Heart left ventricle (tissue), 16 donors: ENCODE results near the gene CMTM5. TPM values are rescaled to one million over a fixed set of nuclear protein-coding genes. Genes with fewer than 3 reads are reported as not detected.

Experiments
- ATAC-seq, 4 donors: fragments of 200-7000 bp; cut with Tn5 transposase; one replicate each; pipeline ENCODE4 v1.9.1; 2020 to 2022; ENCODE audit warnings: moderate library complexity in 4 of 4, mild to moderate bottlenecking in 3 of 4, moderate number of reproducible peaks in 1 of 4
- DNase-seq, 5 donors: peaks; one replicate each; pipeline ENCODE4 v3.0.0-alpha.2; 2020
- H3K27ac ChIP-seq, 12 donors: fragments of 200-600 bp; sonication (generic) in 4 of 12; one replicate each; pipeline versions ENCODE4 v1.5.0 to v1.8.0; 2016 to 2022; ENCODE audit warnings: mild to moderate bottlenecking in 2 of 12
- H3K27me3 ChIP-seq, 9 donors: fragments of 200-600 bp; sonication (generic) in 2 of 9; one replicate each; pipeline versions ENCODE4 v1.5.1 to v1.8.0; 2016 to 2022; ENCODE audit warnings: mild to moderate bottlenecking in 3 of 9
- H3K36me3 ChIP-seq, 9 donors: fragments of 200-600 bp; sonication (generic) in 2 of 9; one replicate each; pipeline versions ENCODE4 v1.5.0 to v1.8.0; 2018 to 2022; ENCODE audit warnings: mild to moderate bottlenecking in 2 of 9
- H3K4me1 ChIP-seq, 12 donors: fragments of 200-600 bp; sonication (generic) in 4 of 12; one replicate each; pipeline versions ENCODE4 v1.5.0 to v1.8.0; 2016 to 2022; ENCODE audit warnings: mild to moderate bottlenecking in 3 of 12
- H3K4me3 ChIP-seq, 12 donors: fragments of 200-600 bp; sonication (generic) in 4 of 12; one replicate each; pipeline versions ENCODE4 v1.5.0 to v1.8.0; 2017 to 2022; ENCODE audit warnings: mild to moderate bottlenecking in 9 of 12, moderate library complexity in 4 of 12
- H3K9me3 ChIP-seq, 12 donors: fragments of 200-600 bp; sonication (generic) in 4 of 12; one replicate each; pipeline versions ENCODE4 v1.5.0 to v1.8.0; 2016 to 2022; ENCODE audit warnings: mild to moderate bottlenecking in 1 of 12
- CTCF ChIP-seq, 12 donors: fragments of 200-600 bp; sonication (generic) in 4 of 12; IDR thresholded peaks; one replicate each; pipeline versions ENCODE4 v1.5.0 to v1.8.0; 2018 to 2022; ENCODE audit warnings: antibody characterized with exemption in 12 of 12, mild to moderate bottlenecking in 5 of 12
- POLR2A ChIP-seq, 2 donors: fragments of 450-650 bp; IDR thresholded peaks; one replicate each; pipeline ENCODE4 v1.6.1; 2017; ENCODE audit warnings: antibody characterized with exemption in 2 of 2, mild to moderate bottlenecking in 2 of 2, moderate library complexity in 2 of 2
- whole genome bisulfite sequencing, 4 donors: extraction: QIAGEN DNeasy Blood & Tissue Kit in 2 of 4; methylation state at CpG; one replicate each; pipeline versions ENCODE4 v1.1.5 to v1.1.7; 2013 to 2018; 5-methylcytosine and 5-hydroxymethylcytosine counted together
- intact Hi-C, 10 donors: fragments of 100-400 bp; cut with DNase I; formaldehyde crosslinking; loops; one replicate each; pipeline versions ENCODE4 v1.11.1 to v1.14.2; 2022
- polyA plus RNA-seq, 2 donors: library from polyadenylated mRNA; stranded (reverse); fragments of 200-250 nt; gene quantifications; one replicate each; pipeline ENCODE4 v1.2.3, GENCODE V29; 2013
- total RNA-seq, 9 donors: library from RNA; depleted of rRNA in 2 of 9; stranded (reverse); fragments of >200 nt in 2 of 9; fragmentation: NEBNext Ultra II Directional in 3 of 9; extraction: Animal tissue kit (Norgen Biotek cat#: 25700) in 3 of 9; gene quantifications; one replicate each; pipeline versions ENCODE4 v1.1.0 to v1.2.4, GENCODE V29; 2016 to 2023
- donor health status: ischemic (EF 13 %, LVEDD 7.1; RV severe dilation, severe dysfunction).
- donor health status: healthy with polysubstance abuse.
- donor health status: DM: no; HTN: yes; CAD: no.
- donor health status: DM: no; HTN: no; CAD: no.
- donor health status: ischemic (EF 25% LVEDD 6.9; RV normal size, moderate dysfunction).
- donor health status: ischemic (EF 25% LVEDD 5.7; RV mildly dilated, moderate dysfunction).
- donor health status: healthy.
- donor health status: DM: yes; HTN: yes; CAD: no.
- donor health status: ischemic (EF 35%, LVEDD 5.7; RV mildly dilated, moderate dysfunction).
- donor health status: nonischemic (EF 11% LVEDD 7.7; RV severe dilation, severe dysfunction).
- donor health status: DM: yes; HTN: yes; CAD: no.
- donor health status: PGD.
- donor health status: ischemic (EF 29% LVEDD 5.4; RV normal size, mild dysfunction).
- donor health status: nonischemic (EF 23%, LVEDD 6.1; RV moderate dilation, normal function).

Gene CMTM5
- total and polyA plus RNA-seq, 11 donors = 0.32 to 1.8 (median 0.75) TPM; not detected in 4

GRCh38 chr14:23364164-23365035 lies 12.4 kb upstream of the CMTM5 start:
- WGBS, 4 donors = 38 to 49% (median 45%) methylated on average over 21 of the region's 21 CpGs
- Histone ChIP-seq H3K36me3 (peaks cover 0 to 8% (median 0%) of the 10 kb centered on the region in 9 donors), H3K27ac (peak overlapping the region; percentile 62 to 96 (median 84)), H3K4me1 (peaks cover 0 to 32% (median 6%) of the 10 kb centered on the region in 12 donors), H3K4me3 (peak overlapping the region; percentile 25 to 69 (median 56)), H3K27me3 (peaks cover 0 to 41% (median 0%) of the 10 kb centered on the region in 9 donors), H3K9me3 (no peaks in the 10 kb centered on the region)
- DNase-seq (peak in 1 of 5 donors; percentile 55), ATAC-seq (peak in 3 of 4 donors; percentile 13 to 29 (median 13))
- TF ChIP-seq POLR2A (IDR thresholded peaks at IDR 0.05) (no peak), CTCF (IDR thresholded peaks at IDR 0.05) (no peak)
- intact Hi-C loops = loop anchor here in 1 of 10 donors (5.0 kb wide), 1 partner anchor 37 kb away; no protein-coding TSS in a partner anchor

GRCh38 chr14:23365036-23365731 lies 11.7 kb upstream of the CMTM5 start, which contains the start of gene EFS:
TSS of gene EFS (minus strand) at chr14:23365172. CDS start at chr14:23365025, 147 bp downstream.
- DNase-seq (peak; percentile 16 to 68 (median 59)), ATAC-seq (peak in 3 of 4 donors; percentile 43 to 57 (median 48))
- H3K4me3 ChIP-seq = peak within 1 kb of the TSS; percentile 33 to 69 (median 56)
- no peak for TF ChIP-seq POLR2A (IDR thresholded peaks at IDR 0.05)
- no peak for TF ChIP-seq CTCF (IDR thresholded peaks at IDR 0.05)
- peak within 1 kb of the TSS; percentile 62 to 96 (median 84) for H3K27ac ChIP-seq
- 14 to 27% (median 18%) methylated on average over 16 to 74 of the region's 74 CpGs for WGBS, 4 donors
- peaks cover 0 to 32% (median 6%) of the 10 kb centered on the region in 12 donors for H3K4me1 ChIP-seq
- H3K36me3 ChIP-seq = peaks cover 0 to 1% (median 0%) of the 10 kb centered on the region in 9 donors
- intact Hi-C loops = no loop called here
- H3K9me3 ChIP-seq = no peaks in the 10 kb centered on the region
- H3K27me3 ChIP-seq = peaks cover 0 to 41% (median 0%) of the 10 kb centered on the region in 9 donors

- intact Hi-C loops = no loop called here
- peak; percentile 45 to 75 (median 62) for ATAC-seq
These were observed 11.0 kb upstream of the CMTM5 start for GRCh38 chr14:23365732-23366425.

More at GRCh38 chr14:23365732-23366425, 11.0 kb upstream of the CMTM5 start:
- no peaks in the 10 kb centered on the region for H3K36me3 ChIP-seq
- H3K27me3 ChIP-seq = peaks cover 0 to 41% (median 0%) of the 10 kb centered on the region in 9 donors
- WGBS, 4 donors = 2 to 7% (median 3%) methylated on average over 37 to 51 of the region's 51 CpGs
- no peaks in the 10 kb centered on the region for H3K9me3 ChIP-seq
- peaks cover 0 to 27% (median 6%) of the 10 kb centered on the region in 12 donors for H3K4me1 ChIP-seq
- TF ChIP-seq POLR2A (IDR thresholded peaks at IDR 0.05) (peak in 1 of 2 donors; percentile 48), CTCF (IDR thresholded peaks at IDR 0.05) (no peak)
- H3K4me3 ChIP-seq = peak overlapping the region; percentile 33 to 69 (median 56)
- H3K27ac ChIP-seq = peak overlapping the region; percentile 62 to 96 (median 84)
- DNase-seq = peak in 4 of 5 donors; percentile 53 to 73 (median 64)
